Stimulated activated naive B cell treated with anti-CD40 and anti-IgM and Interleukin-4, amounts not matched to agents 10 μg/mL and 1 μg/mL and 100 μg/mL, for 72 hours (primary cell): Measurements from ENCODE around the gene PRR14.

Experiments used
- ATAC-seq, 2 donors: fragments of 150-1000 bp; cut with Tn5 transposase; replicated peaks; 2 replicates each; pipeline ENCODE4 v1.10.0; 2021; ENCODE audit warnings: moderate library complexity in 1 of 2
- DNase-seq: peaks from one replicate; pipeline ENCODE4 v3.0.0; 2021
- H3K27ac Mint-ChIP-seq: one replicate; pipeline ENCODE4 v1.8.0; 2022; ENCODE audit warnings: mild to moderate bottlenecking, mixed read lengths
- H3K27me3 Mint-ChIP-seq, 2 donors: one replicate each; pipeline ENCODE4 v1.8.0; 2022; ENCODE audit warnings: mixed read lengths in 2 of 2
- H3K36me3 Mint-ChIP-seq, 2 donors: one replicate each; pipeline ENCODE4 v1.8.0; 2022; ENCODE audit warnings: mixed read lengths in 2 of 2, mild to moderate bottlenecking in 1 of 2
- H3K4me1 Mint-ChIP-seq, 2 donors: one replicate each; pipeline ENCODE4 v1.8.0; 2022; ENCODE audit warnings: mixed read lengths in 2 of 2, mild to moderate bottlenecking in 1 of 2
- H3K4me3 Mint-ChIP-seq, 2 donors: one replicate each; pipeline ENCODE4 v1.8.0; 2022; ENCODE audit warnings: mild to moderate bottlenecking in 2 of 2, mixed read lengths in 2 of 2, moderate library complexity in 1 of 2
- H3K9me3 Mint-ChIP-seq, 2 donors: one replicate each; pipeline ENCODE4 v1.8.0; 2022; ENCODE audit warnings: mixed read lengths in 2 of 2, mild to moderate bottlenecking in 1 of 2

PRR14 gene

GRCh38 chr16:30650369-30651123, at the start of gene PRR14:
Gene PRR14, plus strand, starts transcription at chr16:30650960. Its CDS starts 686 bp downstream, at chr16:30651646.
- peak; percentile 82 for ATAC-seq
- H3K9me3 Mint-ChIP-seq: no peaks in the 10 kb centered on the region
- H3K4me1 Mint-ChIP-seq: peaks cover 27 to 31% of the 10 kb centered on the region in 2 donors
- DNase-seq: peak; percentile 99
- peaks cover 20 to 32% of the 10 kb centered on the region in 2 donors for H3K36me3 Mint-ChIP-seq
- H3K4me3 Mint-ChIP-seq: peak within 1 kb of the TSS; percentile 95 to 96
- no peaks in the 10 kb centered on the region for H3K27me3 Mint-ChIP-seq
- peak within 1 kb of the TSS; percentile 99 for H3K27ac Mint-ChIP-seq

- Mint-ChIP-seq H3K4me3 (no peak overlapping the region), H3K27ac (no peak overlapping the region), H3K4me1 (peaks cover 4 to 25% of the 10 kb centered on the region in 2 donors), H3K27me3 (no peaks in the 10 kb centered on the region), H3K36me3 (peaks cover 21 to 41% of the 10 kb centered on the region in 2 donors), H3K9me3 (no peaks in the 10 kb centered on the region)
- DNase-seq: no peak
- no peak for ATAC-seq
Measured at GRCh38 chr16:30601966-30602365, 48.8 kb upstream of the PRR14 start.

GRCh38 chr16:30602616-30603277, 48.0 kb upstream of the PRR14 start:
- peaks cover 4 to 25% of the 10 kb centered on the region in 2 donors for H3K4me1 Mint-ChIP-seq
- ATAC-seq (no peak), DNase-seq (no peak)
- no peaks in the 10 kb centered on the region for H3K9me3 Mint-ChIP-seq
- no peak overlapping the region for H3K27ac Mint-ChIP-seq
- peaks cover 23 to 44% of the 10 kb centered on the region in 2 donors for H3K36me3 Mint-ChIP-seq
- H3K4me3 Mint-ChIP-seq: no peak overlapping the region
- H3K27me3 Mint-ChIP-seq: no peaks in the 10 kb centered on the region

DNA sequence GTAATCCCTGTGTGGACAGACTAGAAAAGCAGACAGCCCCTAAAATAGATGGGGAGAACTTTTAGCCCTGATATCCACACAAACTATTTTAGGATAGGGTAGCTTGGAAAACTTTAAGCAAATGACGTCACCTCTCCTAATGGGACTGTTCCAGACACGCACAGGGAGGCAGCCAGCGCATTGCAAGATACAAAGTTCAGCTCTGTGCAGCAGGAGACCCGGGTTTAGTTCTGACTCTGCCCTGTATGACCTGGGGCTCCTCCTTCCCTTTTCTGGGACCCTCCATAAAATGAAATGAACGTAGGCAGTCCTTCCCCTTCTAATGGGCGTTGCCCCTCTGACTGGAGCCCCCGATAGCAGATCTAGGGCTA, 46.8 kb upstream of the PRR14 start:
- DNase-seq (no peak), ATAC-seq (no peak)
- Mint-ChIP-seq H3K27me3 (no peaks in the 10 kb centered on the region), H3K4me1 (peaks cover 6 to 21% of the 10 kb centered on the region in 2 donors), H3K27ac (no peak overlapping the region), H3K36me3 (peaks cover 26 to 45% of the 10 kb centered on the region in 2 donors), H3K4me3 (no peak overlapping the region), H3K9me3 (no peaks in the 10 kb centered on the region)

DNA sequence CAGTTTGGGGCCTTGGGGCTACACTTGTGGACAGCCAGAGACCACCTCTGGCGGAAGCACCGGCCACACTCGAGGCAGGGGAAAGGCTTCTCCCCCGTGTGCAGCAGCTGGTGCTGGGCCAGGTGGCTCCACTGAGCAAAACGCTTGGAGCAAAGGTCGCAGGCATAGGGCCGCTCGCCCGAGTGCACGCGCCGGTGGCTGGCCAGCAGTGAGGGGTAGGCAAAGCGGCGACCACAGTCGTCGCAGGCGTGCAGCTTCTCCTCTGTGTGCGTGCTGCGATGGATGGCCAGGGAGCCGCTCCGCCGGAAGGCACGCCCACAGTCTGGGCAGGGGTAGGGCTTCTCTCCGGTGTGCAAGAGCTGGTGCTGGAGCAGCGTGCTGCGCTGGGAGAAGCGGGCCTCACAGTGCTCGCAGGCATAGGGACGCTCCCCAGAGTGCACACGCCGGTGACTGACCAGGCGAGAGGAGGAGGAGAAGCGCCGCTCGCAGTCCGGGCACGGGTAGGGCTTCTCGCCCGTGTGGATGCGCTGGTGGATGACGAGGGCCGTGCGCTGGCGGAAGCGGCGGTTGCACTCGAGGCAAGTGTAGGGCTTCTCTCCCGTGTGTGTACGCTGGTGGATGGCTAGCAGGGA, 46.3 kb upstream of the PRR14 start:
- DNase-seq: no peak
- Mint-ChIP-seq H3K4me1 (peaks cover 7 to 25% of the 10 kb centered on the region in 2 donors), H3K27ac (no peak overlapping the region), H3K36me3 (peaks cover 26 to 45% of the 10 kb centered on the region in 2 donors), H3K27me3 (no peaks in the 10 kb centered on the region), H3K9me3 (no peaks in the 10 kb centered on the region), H3K4me3 (no peak overlapping the region)
- no peak for ATAC-seq

- Mint-ChIP-seq H3K36me3 (peaks cover 26 to 45% of the 10 kb centered on the region in 2 donors), H3K27ac (no peak overlapping the region), H3K27me3 (no peaks in the 10 kb centered on the region)
Measured at GRCh38 chr16:30605158-30605557, 45.6 kb upstream of the PRR14 start.

GRCh38 chr16:30606004-30606403, 44.8 kb upstream of the PRR14 start:
- no peaks in the 10 kb centered on the region for H3K27me3 Mint-ChIP-seq
- peaks cover 26 to 41% of the 10 kb centered on the region in 2 donors for H3K36me3 Mint-ChIP-seq
- peaks cover 10 to 34% of the 10 kb centered on the region in 2 donors for H3K4me1 Mint-ChIP-seq
- no peak for DNase-seq
- no peak overlapping the region for H3K4me3 Mint-ChIP-seq
- no peak for ATAC-seq
- H3K27ac Mint-ChIP-seq: no peak overlapping the region
- H3K9me3 Mint-ChIP-seq: no peaks in the 10 kb centered on the region

More at GRCh38 chr16:30605158-30605557, 45.6 kb upstream of the PRR14 start:
- peaks cover 7 to 26% of the 10 kb centered on the region in 2 donors for H3K4me1 Mint-ChIP-seq
- no peak for ATAC-seq
- H3K4me3 Mint-ChIP-seq: no peak overlapping the region
- no peaks in the 10 kb centered on the region for H3K9me3 Mint-ChIP-seq
- DNase-seq: no peak

GRCh38 chr16:30609002-30609925, 41.5 kb upstream of the PRR14 start:
- DNase-seq (peak; percentile 46), ATAC-seq (peak; percentile 62 to 64)
- Mint-ChIP-seq H3K36me3 (peaks cover 19 to 25% of the 10 kb centered on the region in 2 donors), H3K27ac (peak overlapping the region; percentile 94), H3K9me3 (no peaks in the 10 kb centered on the region), H3K27me3 (no peaks in the 10 kb centered on the region), H3K4me1 (peaks cover 13 to 36% of the 10 kb centered on the region in 2 donors), H3K4me3 (peak overlapping the region; percentile 88 to 92)

- H3K27ac Mint-ChIP-seq: peak within 1 kb of the TSS; percentile 94
- no peaks in the 10 kb centered on the region for H3K27me3 Mint-ChIP-seq
- H3K9me3 Mint-ChIP-seq: no peaks in the 10 kb centered on the region
- peak within 1 kb of the TSS; percentile 88 to 92 for H3K4me3 Mint-ChIP-seq
- peaks cover 11 to 16% of the 10 kb centered on the region in 2 donors for H3K36me3 Mint-ChIP-seq
- peak; percentile 92 to 93 for ATAC-seq
- DNase-seq: peak; percentile 95
- peaks cover 13 to 31% of the 10 kb centered on the region in 2 donors for H3K4me1 Mint-ChIP-seq
Measured at GRCh38 chr16:30609926-30610839, 40.6 kb upstream of the PRR14 start, which contains the start of gene ZNF689. Gene ZNF689, minus strand, starts transcription at chr16:30610389. Its CDS starts 348 bp downstream, at chr16:30610041.

GRCh38 chr16:30615358-30616091, 35.2 kb upstream of the PRR14 start:
- Mint-ChIP-seq H3K36me3 (no peaks in the 10 kb centered on the region), H3K9me3 (no peaks in the 10 kb centered on the region), H3K27me3 (no peaks in the 10 kb centered on the region), H3K27ac (no peak overlapping the region), H3K4me3 (no peak overlapping the region), H3K4me1 (peaks cover 6 to 14% of the 10 kb centered on the region in 2 donors)
- ATAC-seq (peak; percentile 74 to 80), DNase-seq (peak; percentile 51)

DNA sequence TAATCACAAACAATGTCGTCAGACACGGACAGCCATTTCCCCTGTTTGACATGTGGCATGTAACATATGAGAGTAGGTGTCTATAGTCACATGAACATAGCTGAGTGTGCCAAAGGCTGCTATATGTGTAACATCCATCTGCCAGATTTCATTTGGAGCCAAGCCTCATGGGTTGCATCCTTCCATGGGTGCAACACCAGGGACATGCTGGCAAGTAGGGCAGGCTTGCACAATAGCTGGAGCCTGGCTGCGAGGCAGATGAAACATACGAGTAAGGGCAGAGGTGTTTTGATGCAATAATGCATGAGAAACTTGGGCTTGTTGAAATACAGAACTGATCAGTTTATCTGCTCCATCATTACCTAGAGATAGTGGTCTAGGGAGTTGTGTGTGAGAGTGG, 31.6 kb upstream of the PRR14 start:
- ATAC-seq (no peak), DNase-seq (no peak)
- Mint-ChIP-seq H3K27ac (no peak overlapping the region), H3K36me3 (no peaks in the 10 kb centered on the region), H3K27me3 (no peaks in the 10 kb centered on the region), H3K9me3 (no peaks in the 10 kb centered on the region), H3K4me3 (no peak overlapping the region), H3K4me1 (peaks cover 0 to under 1% of the 10 kb centered on the region in 2 donors)

GRCh38 chr16:30619638-30620037, 31.1 kb upstream of the PRR14 start:
- no peaks in the 10 kb centered on the region for H3K4me1 Mint-ChIP-seq
- H3K27ac Mint-ChIP-seq: no peak overlapping the region
- DNase-seq (no peak), ATAC-seq (no peak)
- H3K36me3 Mint-ChIP-seq: no peaks in the 10 kb centered on the region
- H3K27me3 Mint-ChIP-seq: no peaks in the 10 kb centered on the region
- no peak overlapping the region for H3K4me3 Mint-ChIP-seq
- H3K9me3 Mint-ChIP-seq: no peaks in the 10 kb centered on the region
